ENCODE results near the gene CD96.
"Not testable (repeated sequence)": the region's sequence is repeated elsewhere in the genome, so short reads cannot be mapped to it uniquely, and the experiment has no call there.

The CD96 gene

DNA sequence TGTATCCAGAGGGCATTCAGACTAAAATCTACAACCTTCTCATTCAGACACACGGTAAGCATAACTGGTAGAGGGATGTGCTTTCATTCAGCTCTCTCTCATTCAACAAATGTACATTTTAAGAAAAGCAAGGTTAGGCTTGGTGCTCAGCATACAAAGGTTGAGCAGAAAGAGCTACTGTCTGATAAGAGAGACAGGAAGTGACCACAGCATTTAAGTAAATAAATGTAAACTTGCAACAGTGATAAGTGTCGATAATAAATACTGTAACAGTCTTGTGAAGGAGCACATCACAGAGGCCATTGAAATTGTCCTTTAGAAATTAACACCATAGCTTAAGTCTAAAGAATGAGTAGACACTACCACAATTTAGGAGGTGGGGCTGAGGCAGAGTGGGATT, 3.4 kb downstream of the CD96 start:
- in situ Hi-C loops (cut with HindIII; ENCODE audit: low pct_ligation_motif_present, low sequenced_read_pairs): no loop called here
- H3K4me3 ChIP-seq (ENCODE audit: low read depth, low read length): no peak overlapping the region

GRCh38 chr3:111547631-111548030, 5.6 kb downstream of the CD96 start:
- no peaks in the 10 kb centered on the region for H3K36me3 ChIP-seq (replicated peaks)
- no peak overlapping the region for H3K4me3 ChIP-seq (ENCODE audit: low read depth, low read length)
- in situ Hi-C loops (cut with HindIII; ENCODE audit: low pct_ligation_motif_present, low sequenced_read_pairs): no loop called here
- no peak for TF ChIP-seq CTCF (IDR thresholded peaks at IDR 0.05; ENCODE audit: low read depth, low read length, missing control alignments)
- DNase-seq: no peak
- H3K27me3 ChIP-seq (replicated peaks): no peaks in the 10 kb centered on the region
- H3K27ac ChIP-seq: no peak overlapping the region

More for the DNA sequence above, 3.4 kb downstream of the CD96 start:
- H3K36me3 ChIP-seq (replicated peaks): no peaks in the 10 kb centered on the region
- H3K27ac ChIP-seq: no peak overlapping the region
- DNase-seq: no peak
- no peaks in the 10 kb centered on the region for H3K27me3 ChIP-seq (replicated peaks)
- TF ChIP-seq CTCF (IDR thresholded peaks at IDR 0.05; ENCODE audit: low read depth, low read length, missing control alignments): no peak

GRCh38 chr3:111548092-111548491, 6.1 kb downstream of the CD96 start:
- H3K27me3 ChIP-seq (replicated peaks): no peaks in the 10 kb centered on the region
- no peak for DNase-seq
- no peak overlapping the region for H3K27ac ChIP-seq
- no peak for TF ChIP-seq CTCF (IDR thresholded peaks at IDR 0.05; ENCODE audit: low read depth, low read length, missing control alignments)
- H3K36me3 ChIP-seq (replicated peaks): no peaks in the 10 kb centered on the region
- H3K4me3 ChIP-seq (ENCODE audit: low read depth, low read length): no peak overlapping the region
- in situ Hi-C loops (cut with HindIII; ENCODE audit: low pct_ligation_motif_present, low sequenced_read_pairs): no loop called here

GRCh38 chr3:111548756-111549155, 6.8 kb downstream of the CD96 start:
- no peak overlapping the region for H3K27ac ChIP-seq
- no peak for DNase-seq
- H3K4me3 ChIP-seq (ENCODE audit: low read depth, low read length): no peak overlapping the region
- H3K36me3 ChIP-seq (replicated peaks): no peaks in the 10 kb centered on the region
- TF ChIP-seq CTCF (IDR thresholded peaks at IDR 0.05; ENCODE audit: low read depth, low read length, missing control alignments): no peak
- in situ Hi-C loops (cut with HindIII; ENCODE audit: low pct_ligation_motif_present, low sequenced_read_pairs): no loop called here
- H3K27me3 ChIP-seq (replicated peaks): no peaks in the 10 kb centered on the region

GRCh38 chr3:111561902-111562301, 19.9 kb downstream of the CD96 start:
- H3K27me3 ChIP-seq (replicated peaks); H3K36me3 ChIP-seq (replicated peaks); H3K4me3 ChIP-seq (ENCODE audit: low read depth, low read length); DNase-seq; H3K27ac ChIP-seq; in situ Hi-C loops (cut with HindIII; ENCODE audit: low pct_ligation_motif_present, low sequenced_read_pairs): not testable (repeated sequence)

- no peak for TF ChIP-seq CTCF (IDR thresholded peaks at IDR 0.05; ENCODE audit: low read depth, low read length, missing control alignments)
- H3K27me3 ChIP-seq (replicated peaks): no peaks in the 10 kb centered on the region
- no peak overlapping the region for H3K27ac ChIP-seq
- H3K36me3 ChIP-seq (replicated peaks): no peaks in the 10 kb centered on the region
- H3K4me3 ChIP-seq (ENCODE audit: low read depth, low read length): no peak overlapping the region
- in situ Hi-C loops (cut with HindIII; ENCODE audit: low pct_ligation_motif_present, low sequenced_read_pairs): no loop called here
- no peak for DNase-seq
Observed at GRCh38 chr3:111566844-111567243, 24.8 kb downstream of the CD96 start.
